ENCODE results near the gene GINS2. TPM values are rescaled to one million over a fixed set of nuclear protein-coding genes. Genes with fewer than 3 reads are reported as not detected.

GINS2 gene
- total RNA-seq, 1 experiment from 2014 or later: 52.7 TPM

DNA sequence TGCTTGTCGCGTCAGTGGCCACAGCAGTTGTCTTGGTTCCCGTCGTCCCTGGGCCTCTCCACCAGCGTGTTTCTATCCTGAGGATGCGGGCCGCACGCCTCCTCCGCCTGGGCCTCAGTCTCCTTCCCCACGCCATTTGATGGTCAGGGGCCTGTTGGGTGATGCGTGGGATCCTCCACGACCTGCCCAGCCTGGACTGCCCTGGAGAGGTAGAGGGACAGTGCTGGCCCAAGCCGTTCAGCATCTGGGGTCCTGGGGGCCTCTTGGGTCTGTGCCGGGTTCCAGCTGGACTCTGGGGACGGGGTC, 55.4 kb downstream of the GINS2 start:
- TF ChIP-seq, protein P1, sequence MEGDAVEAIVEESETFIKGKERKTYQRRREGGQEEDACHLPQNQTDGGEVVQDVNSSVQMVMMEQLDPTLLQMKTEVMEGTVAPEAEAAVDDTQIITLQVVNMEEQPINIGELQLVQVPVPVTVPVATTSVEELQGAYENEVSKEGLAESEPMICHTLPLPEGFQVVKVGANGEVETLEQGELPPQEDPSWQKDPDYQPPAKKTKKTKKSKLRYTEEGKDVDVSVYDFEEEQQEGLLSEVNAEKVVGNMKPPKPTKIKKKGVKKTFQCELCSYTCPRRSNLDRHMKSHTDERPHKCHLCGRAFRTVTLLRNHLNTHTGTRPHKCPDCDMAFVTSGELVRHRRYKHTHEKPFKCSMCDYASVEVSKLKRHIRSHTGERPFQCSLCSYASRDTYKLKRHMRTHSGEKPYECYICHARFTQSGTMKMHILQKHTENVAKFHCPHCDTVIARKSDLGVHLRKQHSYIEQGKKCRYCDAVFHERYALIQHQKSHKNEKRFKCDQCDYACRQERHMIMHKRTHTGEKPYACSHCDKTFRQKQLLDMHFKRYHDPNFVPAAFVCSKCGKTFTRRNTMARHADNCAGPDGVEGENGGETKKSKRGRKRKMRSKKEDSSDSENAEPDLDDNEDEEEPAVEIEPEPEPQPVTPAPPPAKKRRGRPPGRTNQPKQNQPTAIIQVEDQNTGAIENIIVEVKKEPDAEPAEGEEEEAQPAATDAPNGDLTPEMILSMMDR (conservative IDR thresholded peaks at IDR 0.05): no peak
- Histone ChIP-seq H3K9ac (ENCODE audit: extremely low read depth, insufficient read length, low read length) (no peak overlapping the region), H2AK5ac (ENCODE audit: insufficient read length, low read length) (no peak overlapping the region), H2AFZ (ENCODE audit: low read length) (no peak overlapping the region), H3K9me3 (ENCODE audit: control insufficient read depth, low read depth, low read length) (no peaks in the 10 kb centered on the region), H3K23ac (ENCODE audit: insufficient read length, low read depth, low read length) (no peak overlapping the region), H3K27ac (ENCODE audit: insufficient read length, low read depth, low read length) (no peak overlapping the region), H2BK120ac (ENCODE audit: low read depth, low read length, poor library complexity, severe bottlenecking) (no peak overlapping the region), H4K8ac (replicated peaks; ENCODE audit: insufficient read length, low read depth, low read length) (no peak overlapping the region), H3K4ac (ENCODE audit: low read depth, low read length) (no peak overlapping the region), H3K56ac (ENCODE audit: insufficient read length, low read depth, low read length) (no peak overlapping the region), H4K91ac (ENCODE audit: insufficient read length, low read depth, low read length) (no peak overlapping the region), H4K20me1 (ENCODE audit: control insufficient read depth, insufficient read depth, insufficient read length) (peaks cover 4% of the 10 kb centered on the region), H3K4me1 (ENCODE audit: insufficient read depth, low read length) (no peaks in the 10 kb centered on the region), H2BK5ac (ENCODE audit: insufficient read length, low read length) (no peak overlapping the region), H3K79me1 (ENCODE audit: insufficient read depth, low read depth, low read length, poor library complexity, severe bottlenecking) (peaks cover under 1% of the 10 kb centered on the region), H2BK15ac (ENCODE audit: low read depth, low read length) (no peak overlapping the region), H3K14ac (ENCODE audit: insufficient read depth, low read length) (no peak overlapping the region; the same call in 1 of the 2 replicates), H2BK20ac (ENCODE audit: low read depth, low read length, poor library complexity, severe bottlenecking) (no peak overlapping the region), H2BK12ac (ENCODE audit: insufficient read length, low read depth, low read length) (no peak overlapping the region), H3K79me2 (ENCODE audit: insufficient read depth, low read length) (peaks cover 33% of the 10 kb centered on the region; the same call in 1 of the 2 replicates), H3T11ph (ENCODE audit: low read length) (no peak overlapping the region), H3K27me3 (ENCODE audit: insufficient read depth, low read length) (no peaks in the 10 kb centered on the region), H3K23me2 (ENCODE audit: insufficient read length, low read depth, low read length, poor library complexity, severe bottlenecking) (no peaks in the 10 kb centered on the region), H3K18ac (ENCODE audit: insufficient read length, low read depth, low read length) (no peak overlapping the region), H3K4me2 (ENCODE audit: insufficient read depth, insufficient read length, low read length) (no peak overlapping the region), H4K5ac (ENCODE audit: insufficient read length, low read depth, low read length) (no peak overlapping the region)
- H3K9me3 Mint-ChIP-seq: peaks cover 11 to 14% of the 10 kb centered on the region in 2 experiments
- DNase-seq: no peak
- H3K27me3 Mint-ChIP-seq (ENCODE audit: low read depth): no peaks in the 10 kb centered on the region
- no peak overlapping the region; a peak in 1 of 7 replicates for H3K27ac Mint-ChIP-seq
- no peak overlapping the region for H3K4me3 Mint-ChIP-seq
- peaks cover 6 to 13% of the 10 kb centered on the region in 2 experiments; a peak in 3 of 4 replicates for H3K4me1 Mint-ChIP-seq
- H3K36me3 Mint-ChIP-seq (ENCODE audit: insufficient read depth in 1 of 3, low read depth in 3 of 3): peaks cover 18 to 36% (median 26%) of the 10 kb centered on the region in 3 experiments
- no CpG with 5 or more reads among the region's 15 CpGs for WGBS (ENCODE audit: extremely low coverage, insufficient read length, low lambda C conversion rate)
